Activated T-helper 1 cell treated with Interleukin-2 at 50 U/mL for 16 hours (primary cell): ENCODE results near the gene HOGA1.
"Not testable (repeated sequence)": the region's sequence is repeated elsewhere in the genome, so short reads cannot be mapped to it uniquely, and the experiment has no call there.

Experiments
- DNase-seq: peaks from one replicate; pipeline ENCODE4 v3.0.0-alpha.2; 2020; ENCODE audit warnings: low read depth

The HOGA1 gene

GRCh38 chr10:97584060-97584797 is at the start of gene HOGA1:
Gene HOGA1 (plus strand): TSS chr10:97584389. CDS start chr10:97584704, 315 bp downstream.
- no peak for DNase-seq

DNA sequence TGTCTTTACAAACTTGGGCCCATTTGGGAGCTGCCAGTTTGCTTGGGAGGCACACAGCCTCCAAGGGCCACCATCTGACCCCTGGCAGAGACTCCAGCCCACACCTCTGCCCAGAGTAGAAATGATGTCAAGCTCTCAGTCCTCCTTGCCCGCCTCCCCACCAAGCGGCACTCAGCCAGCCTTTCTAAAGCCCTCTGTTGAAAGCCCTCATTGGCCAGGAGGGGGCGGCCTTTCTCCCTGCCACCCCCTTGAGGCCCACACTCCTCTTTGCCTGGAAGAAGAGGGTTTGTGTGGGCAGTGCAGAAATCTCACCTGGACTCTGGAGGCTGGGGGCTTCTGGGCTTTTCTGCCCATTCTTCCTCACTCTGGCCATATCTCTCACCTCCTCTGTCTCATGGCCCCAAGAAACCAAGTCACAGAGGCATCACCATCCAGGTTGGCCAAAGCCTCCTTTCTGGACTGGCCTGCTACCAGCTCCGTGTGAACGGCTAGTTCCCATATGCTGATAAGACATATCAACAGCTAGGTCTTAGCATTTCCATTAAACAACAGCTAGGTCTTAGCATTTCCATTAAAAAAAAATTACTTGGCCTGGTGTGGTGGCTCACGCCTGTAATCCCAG is 49.3 kb upstream of the HOGA1 start:
- no peak for DNase-seq

- no peak for DNase-seq
Observed at GRCh38 chr10:97537186-97537869, 46.9 kb upstream of the HOGA1 start.

DNA sequence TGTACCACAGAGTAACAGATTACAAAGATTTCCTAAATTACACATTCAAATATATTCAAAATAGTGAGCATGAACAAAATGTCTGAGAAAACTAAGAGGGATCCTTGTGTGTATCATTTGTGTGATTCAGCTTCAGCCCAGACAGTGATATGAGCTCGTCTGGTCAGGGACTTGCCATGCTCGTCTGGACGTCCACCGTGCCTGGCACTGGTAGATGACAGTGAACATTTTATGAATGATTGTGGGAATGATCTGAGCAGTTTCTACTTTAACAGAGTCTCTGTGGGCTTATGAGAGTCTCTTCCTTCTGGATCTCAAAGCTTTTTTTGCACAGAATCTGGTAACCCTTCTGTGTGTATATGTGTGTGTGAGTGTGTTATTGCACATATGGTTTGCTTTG is 45.8 kb upstream of the HOGA1 start:
- no peak for DNase-seq

- DNase-seq = no peak
Observed at GRCh38 chr10:97538839-97539238, 45.4 kb upstream of the HOGA1 start.

- DNase-seq = no peak
Observed at GRCh38 chr10:97539523-97540200, 44.5 kb upstream of the HOGA1 start.

GRCh38 chr10:97540669-97541500 is 43.3 kb upstream of the HOGA1 start:
- no peak for DNase-seq

GRCh38 chr10:97542169-97543024 is 41.8 kb upstream of the HOGA1 start:
- DNase-seq = no peak

DNA sequence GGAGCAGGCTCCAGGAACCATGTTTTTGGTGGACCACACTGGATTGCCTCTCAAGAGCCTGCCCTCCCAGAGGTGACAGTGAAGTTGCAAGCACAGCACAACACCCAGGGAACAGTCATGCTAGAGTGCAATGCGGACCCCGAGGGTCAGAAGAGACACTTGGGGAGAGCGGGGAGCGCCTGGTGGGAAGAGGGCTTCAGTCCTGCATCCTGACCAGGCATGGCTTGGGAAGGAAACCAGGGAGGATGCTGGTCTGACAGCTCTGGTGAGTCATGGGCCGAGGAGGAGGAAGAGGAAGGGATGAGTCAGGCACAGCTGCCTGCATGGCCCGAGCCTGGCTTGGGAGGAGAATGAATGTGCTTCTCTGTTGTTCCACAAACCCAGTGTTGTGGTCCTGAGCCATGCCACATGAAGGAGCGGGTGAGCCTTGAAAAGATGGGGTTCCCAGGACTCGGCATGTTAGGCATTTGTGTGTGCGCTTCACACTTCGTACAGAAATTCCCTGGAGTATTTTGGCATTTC is 41.1 kb upstream of the HOGA1 start:
- no peak for DNase-seq

DNA sequence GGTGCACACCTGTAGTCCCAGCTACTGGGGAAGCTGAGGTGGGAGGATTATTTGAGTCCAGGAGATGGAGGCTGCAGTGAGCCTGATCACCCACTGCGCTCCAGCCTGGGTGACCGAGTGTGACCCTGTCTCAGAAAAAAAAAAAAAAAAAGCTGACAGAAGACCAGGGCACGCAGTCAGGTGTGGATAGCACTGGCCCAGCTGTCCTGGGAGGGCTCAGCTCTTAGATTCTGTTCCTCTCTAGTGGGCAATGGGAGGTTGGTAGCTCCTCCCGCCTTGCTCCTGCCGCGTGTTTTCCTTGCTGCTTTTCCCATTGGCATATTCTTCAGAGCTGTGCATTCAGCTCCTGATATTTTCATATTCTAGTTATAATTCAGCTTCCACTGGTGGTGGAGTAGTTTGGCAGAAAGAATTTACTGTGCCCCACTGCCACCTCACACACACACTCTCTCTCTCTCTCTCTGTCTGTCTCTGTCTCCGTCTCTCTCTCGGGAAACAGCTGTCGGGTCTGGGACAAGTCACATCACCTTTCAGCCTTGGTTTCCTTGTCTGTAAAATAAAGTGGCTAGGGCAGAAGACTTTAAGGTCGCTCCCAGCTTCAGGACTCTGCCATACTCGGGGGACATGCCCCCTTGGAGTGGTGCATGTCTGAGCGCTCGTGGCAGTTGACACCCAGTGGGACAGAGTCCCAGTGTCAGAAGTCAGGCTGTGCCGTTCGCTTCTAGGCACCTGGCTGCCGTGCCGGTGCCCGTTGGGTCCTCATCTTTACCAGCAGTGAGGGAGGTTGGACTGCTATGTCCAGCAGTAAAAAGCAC is 37.5 kb upstream of the HOGA1 start:
- no peak for DNase-seq

DNA sequence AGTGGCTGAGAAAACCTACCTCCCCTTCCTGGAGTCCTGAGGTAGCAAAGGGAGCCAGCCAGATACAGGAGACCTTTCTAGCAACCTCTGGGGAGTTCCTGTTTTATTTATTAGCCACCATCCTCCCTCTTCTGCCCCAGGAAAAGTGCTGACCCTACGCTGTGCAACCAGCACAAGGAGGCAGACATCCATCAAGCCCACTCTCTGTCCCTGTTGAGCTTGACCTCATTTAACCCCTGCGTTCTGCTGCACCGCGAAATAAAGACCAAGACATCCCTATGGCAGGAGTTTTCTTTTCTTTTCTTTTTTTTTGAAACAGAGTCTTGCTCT is 37.0 kb upstream of the HOGA1 start:
- DNase-seq = no peak

- DNase-seq = no peak
Observed at GRCh38 chr10:97547962-97548361, 36.2 kb upstream of the HOGA1 start.

GRCh38 chr10:97548828-97549455 is 35.2 kb upstream of the HOGA1 start:
- DNase-seq = no peak

DNA sequence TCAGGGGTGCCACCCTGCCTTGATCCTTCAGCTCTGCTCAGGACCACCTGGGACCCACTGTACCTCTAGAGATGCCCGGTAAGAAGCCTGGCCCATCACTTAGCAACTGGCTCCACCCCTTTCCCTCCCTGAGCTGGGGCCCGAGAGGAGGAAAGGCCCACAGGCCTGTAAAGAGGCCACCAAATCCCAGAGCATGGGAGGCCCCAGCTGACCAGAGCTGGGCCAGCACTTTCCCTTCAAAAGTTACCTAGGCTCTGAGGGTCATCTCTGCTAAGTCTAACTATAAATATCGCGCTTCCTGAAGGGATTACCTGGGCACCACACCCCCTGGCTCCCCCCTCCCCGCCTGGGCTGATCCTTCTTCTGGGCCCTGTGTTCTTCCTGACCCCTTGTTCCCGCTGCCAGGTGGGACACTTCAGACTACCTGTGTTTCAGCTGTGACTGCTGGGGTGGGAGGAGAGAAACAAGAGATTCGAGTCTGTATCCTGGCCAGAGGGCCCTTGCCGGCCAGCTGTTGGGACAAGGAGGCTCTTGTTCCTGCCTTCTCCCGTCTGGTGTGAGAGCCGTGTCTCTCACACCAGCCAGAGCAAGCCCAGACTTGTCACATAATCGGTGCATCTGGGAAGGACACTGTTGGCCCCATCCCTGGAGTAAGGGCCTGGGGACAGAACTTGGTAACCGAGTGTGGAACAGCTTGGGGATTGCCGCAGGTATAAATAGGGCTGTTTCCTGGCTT is 34.4 kb upstream of the HOGA1 start:
- DNase-seq = no peak

DNA sequence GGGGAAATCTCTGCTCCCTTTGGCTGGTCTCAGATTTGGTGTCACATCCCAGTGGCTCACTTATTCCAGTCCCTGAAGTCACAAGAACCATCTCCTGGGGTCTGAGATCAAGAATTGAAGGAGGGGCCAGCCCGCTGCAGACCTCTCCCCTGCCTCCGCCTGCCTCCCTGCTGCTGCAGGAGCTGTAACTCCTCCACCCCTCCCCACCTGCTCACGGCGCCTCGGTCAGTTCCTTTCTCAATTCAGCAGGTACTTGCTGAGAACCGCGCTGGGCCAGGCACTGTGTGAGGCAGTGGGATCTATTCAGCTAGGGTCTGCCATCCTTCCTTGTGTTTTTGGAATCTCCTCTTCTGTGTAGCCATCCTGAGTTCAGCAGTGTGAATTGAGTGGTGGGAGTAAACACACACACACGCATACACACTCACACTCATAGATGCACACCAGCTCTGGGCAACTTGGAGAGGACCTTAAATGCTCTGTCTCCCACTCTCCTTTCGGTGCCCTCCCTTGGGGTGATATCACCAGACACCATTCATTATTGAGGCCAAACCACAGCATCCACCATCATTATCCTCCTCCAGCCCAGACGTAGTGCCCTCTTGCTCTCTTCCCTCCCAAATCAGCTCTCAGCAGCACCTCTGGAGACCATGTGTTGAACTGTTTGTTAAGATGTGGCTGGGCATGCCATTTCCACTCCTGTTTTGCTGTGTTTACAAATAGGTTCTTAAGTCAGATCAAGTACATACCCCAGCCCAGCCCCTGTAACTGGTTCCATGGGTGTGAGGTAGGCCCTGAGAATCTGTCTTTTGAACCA is 33.6 kb upstream of the HOGA1 start:
- no peak for DNase-seq

GRCh38 chr10:97551271-97551670 is 32.9 kb upstream of the HOGA1 start:
- no peak for DNase-seq

GRCh38 chr10:97553575-97554031 is 30.6 kb upstream of the HOGA1 start:
- peak; percentile 25 for DNase-seq

- not testable (repeated sequence) for DNase-seq
Observed at GRCh38 chr10:97554336-97554735, 29.9 kb upstream of the HOGA1 start.
